Measurements from ENCODE around the gene RASD2. TPM values are rescaled to one million over a fixed set of nuclear protein-coding genes. Genes with fewer than 3 reads are reported as not detected.
A peak's percentile ranks its signal among the peaks of the same experiment; 100 is the strongest.

RASD2 gene
- total and polyA plus RNA-seq, 2 experiments from 2014 or later, result 1.2 to 3.6 TPM

GRCh38 chr22:35546886-35547285 is 6.3 kb downstream of the RASD2 start:
- Mint-ChIP-seq H3K4me1 (peaks cover 35% of the 10 kb centered on the region), H3K9me3 (no peaks in the 10 kb centered on the region), H3K4me3 (no peak overlapping the region), H3K36me3 (ENCODE audit: low read depth) (no peaks in the 10 kb centered on the region), H3K27ac (no peak overlapping the region), H3K27me3 (ENCODE audit: insufficient read depth, low read depth, poor library complexity) (peaks cover 41% of the 10 kb centered on the region)
- no peak overlapping the region for H2AFZ ChIP-seq
- no peak overlapping the region for H3K4me3 ChIP-seq
- no peak for TF ChIP-seq ETS1 (IDR thresholded peaks at IDR 0.05)
- no peak for TF ChIP-seq NANOG (IDR thresholded peaks at IDR 0.05; ENCODE audit: borderline replicate concordance)
- no peak for TF ChIP-seq JUNB (IDR thresholded peaks at IDR 0.05; ENCODE audit: unreplicated experiment)
- no peaks in the 10 kb centered on the region for H3K36me3 ChIP-seq (ENCODE audit: insufficient read depth)
- DNase-seq (ENCODE audit: low spot score), result no peak
- peaks cover 21% of the 10 kb centered on the region for H3K4me1 ChIP-seq (ENCODE audit: insufficient read depth)
- H4K20me1 ChIP-seq (replicated peaks; ENCODE audit: insufficient read depth), result no peaks in the 10 kb centered on the region
- no peak for ATAC-seq
- H3K27me3 ChIP-seq (ENCODE audit: insufficient read depth), result peaks cover 6% of the 10 kb centered on the region
- H3K9me2 ChIP-seq (ENCODE audit: insufficient read depth), result no peaks in the 10 kb centered on the region
- 0 out of 2 replicates have a peak, but pooled peaks cover 6% of the 10 kb centered on the region for H3F3A ChIP-seq (replicated peaks; ENCODE audit: low read depth)
- no peak overlapping the region for H3K4me2 ChIP-seq
- no peak overlapping the region for H3K27ac ChIP-seq (ENCODE audit: low read depth)
- no peaks in the 10 kb centered on the region for H3K79me2 ChIP-seq (replicated peaks; ENCODE audit: insufficient read depth)

DNA sequence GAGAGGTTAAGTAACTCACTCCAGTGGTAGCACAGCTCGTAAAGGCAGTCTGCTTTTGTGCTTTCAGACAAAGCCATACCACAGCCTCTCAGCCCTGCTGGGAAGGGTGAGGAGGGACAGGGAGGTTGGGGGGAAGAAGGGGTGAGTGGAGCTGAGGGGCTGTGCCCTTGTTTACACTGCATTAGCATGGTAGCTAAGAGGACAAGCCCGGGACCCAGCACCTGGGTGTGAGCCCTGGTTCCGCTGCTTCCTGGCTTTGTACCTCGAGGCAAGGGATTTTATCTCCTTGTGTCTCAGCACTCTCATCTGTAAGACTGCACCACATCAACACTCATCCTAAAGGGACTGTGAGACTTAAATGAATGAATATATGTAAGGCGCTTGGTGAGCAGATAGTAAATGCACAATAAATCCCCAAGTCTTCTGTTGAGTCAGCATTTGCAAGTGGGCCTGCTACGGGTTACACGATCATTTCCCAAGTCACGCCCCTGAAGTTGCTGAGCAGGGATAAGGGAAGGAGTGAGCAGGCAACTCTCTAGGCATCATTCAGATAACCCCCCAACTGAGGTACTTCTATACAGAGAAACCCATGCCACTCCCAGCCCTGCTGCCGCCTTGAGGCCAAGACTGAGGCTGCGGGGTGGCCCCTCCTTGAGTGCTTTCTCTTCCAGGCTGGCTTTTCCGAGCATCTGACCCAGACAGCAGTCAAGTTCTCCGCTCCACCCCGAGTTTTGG is 7.5 kb downstream of the RASD2 start:
- Histone ChIP-seq H4K20me1 (replicated peaks; ENCODE audit: insufficient read depth) (no peaks in the 10 kb centered on the region), H3K36me3 (ENCODE audit: insufficient read depth) (no peaks in the 10 kb centered on the region), H3K27me3 (ENCODE audit: insufficient read depth) (no peaks in the 10 kb centered on the region), H3F3A (replicated peaks; ENCODE audit: low read depth) (0 out of 2 replicates have a peak, but pooled peaks cover 5% of the 10 kb centered on the region), H2AFZ (peak overlapping the region; percentile 69; the same call in 1 of the 2 replicates), H3K4me2 (peak overlapping the region; percentile 62; the same call in 1 of the 2 replicates), H3K27ac (ENCODE audit: low read depth) (no peak overlapping the region; the same call in 1 of the 2 replicates), H3K4me1 (ENCODE audit: insufficient read depth) (peaks cover 25% of the 10 kb centered on the region), H3K79me2 (replicated peaks; ENCODE audit: insufficient read depth) (no peaks in the 10 kb centered on the region), H3K4me3 (no peak overlapping the region), H3K9me2 (ENCODE audit: insufficient read depth) (no peaks in the 10 kb centered on the region)
- Mint-ChIP-seq H3K36me3 (ENCODE audit: low read depth) (no peaks in the 10 kb centered on the region), H3K27ac (peak overlapping the region; percentile 41; the same call in 1 of the 2 replicates), H3K4me1 (peaks cover 33% of the 10 kb centered on the region), H3K4me3 (peak overlapping the region; percentile 20; the same call in 1 of the 3 replicates), H3K9me3 (no peaks in the 10 kb centered on the region), H3K27me3 (ENCODE audit: insufficient read depth, low read depth, poor library complexity) (peaks cover 37% of the 10 kb centered on the region)
- ATAC-seq (peak; percentile 86), DNase-seq (ENCODE audit: low spot score) (peak; percentile 85)
- no peak for TF ChIP-seq EZH2 (IDR thresholded peaks at IDR 0.05; ENCODE audit: low read depth, unreplicated experiment)
- peak; percentile 45 to 57 for TF ChIP-seq CTCF (conservative IDR thresholded peaks at IDR 0.05; ENCODE audit: low read depth in 2 of 2)

DNA sequence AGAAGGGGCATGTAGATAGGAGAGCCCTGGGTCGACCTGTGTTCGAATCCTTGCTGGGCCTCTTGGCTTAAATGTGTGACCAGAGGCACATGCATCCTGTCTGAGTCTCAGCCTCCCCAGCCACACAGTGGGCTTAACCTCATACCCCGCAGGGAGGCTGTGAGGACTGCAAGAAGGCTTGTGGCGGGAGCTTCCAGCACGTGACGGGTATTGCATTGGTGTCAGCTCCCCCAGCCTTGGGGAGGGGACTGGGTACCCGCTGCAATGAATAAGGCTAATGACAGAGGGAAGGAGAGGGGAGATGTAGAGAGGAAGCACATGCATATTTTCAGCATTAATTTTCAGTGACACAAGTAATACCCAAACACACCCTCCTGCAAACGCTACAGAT is 8.1 kb downstream of the RASD2 start:
- no peak overlapping the region for H3K27ac ChIP-seq (ENCODE audit: low read depth)
- no peaks in the 10 kb centered on the region for H3K27me3 ChIP-seq (ENCODE audit: insufficient read depth)
- peak; percentile 36 for ATAC-seq
- H3K9me2 ChIP-seq (ENCODE audit: insufficient read depth), result no peaks in the 10 kb centered on the region
- H3K4me1 ChIP-seq (ENCODE audit: insufficient read depth), result peaks cover 25% of the 10 kb centered on the region
- no peak overlapping the region for H3K4me3 ChIP-seq
- H3K79me2 ChIP-seq (replicated peaks; ENCODE audit: insufficient read depth), result no peaks in the 10 kb centered on the region
- no peaks in the 10 kb centered on the region for H4K20me1 ChIP-seq (replicated peaks; ENCODE audit: insufficient read depth)
- peak overlapping the region; percentile 58; the same call in 1 of the 2 replicates for H3K4me2 ChIP-seq
- H3K36me3 ChIP-seq (ENCODE audit: insufficient read depth), result no peaks in the 10 kb centered on the region
- H3K4me1 Mint-ChIP-seq, result peaks cover 31% of the 10 kb centered on the region
- H3K27ac Mint-ChIP-seq, result peak overlapping the region; percentile 41; the same call in 1 of the 2 replicates
- no peaks in the 10 kb centered on the region for H3K9me3 Mint-ChIP-seq
- H3K4me3 Mint-ChIP-seq, result peak overlapping the region; percentile 20; the same call in 1 of the 3 replicates
- DNase-seq (ENCODE audit: low spot score), result no peak
- H3F3A ChIP-seq (replicated peaks; ENCODE audit: low read depth), result 0 out of 2 replicates have a peak, but pooled peaks cover 5% of the 10 kb centered on the region
- peak overlapping the region; percentile 69; the same call in 1 of the 2 replicates for H2AFZ ChIP-seq
- peaks cover 36% of the 10 kb centered on the region for H3K27me3 Mint-ChIP-seq (ENCODE audit: insufficient read depth, low read depth, poor library complexity)
- no peaks in the 10 kb centered on the region for H3K36me3 Mint-ChIP-seq (ENCODE audit: low read depth)
- no peak for TF ChIP-seq JUNB (IDR thresholded peaks at IDR 0.05; ENCODE audit: unreplicated experiment)
- no peak for TF ChIP-seq ZNF331 (CRISPR knock-in tag; IDR thresholded peaks at IDR 0.05; ENCODE audit: low read depth)
- TF ChIP-seq NANOG (IDR thresholded peaks at IDR 0.05; ENCODE audit: borderline replicate concordance), result no peak
- no peak for TF ChIP-seq STAT1 (IDR thresholded peaks at IDR 0.05; ENCODE audit: unreplicated experiment)
- no peak for TF ChIP-seq EZH2 (IDR thresholded peaks at IDR 0.05; ENCODE audit: low read depth, unreplicated experiment)
- no peak for TF ChIP-seq ETS1 (IDR thresholded peaks at IDR 0.05)
- no peak for TF ChIP-seq CTCF (conservative IDR thresholded peaks at IDR 0.05; ENCODE audit: low read depth in 2 of 2)

Measured in GM23338 (cell line).